Measurements from ENCODE around the gene CA5A.

- TF ChIP-seq CTCF (IDR thresholded peaks at IDR 0.05) (no peak), POLR2A (IDR thresholded peaks at IDR 0.05) (no peak)
Observed at GRCh38 chr16:87968541-87968940, 32.2 kb upstream of the CA5A start.

All from suprapubic skin (tissue), 3 donors.